ENCODE measurements around the gene TPK1.

TPK1 gene

DNA sequence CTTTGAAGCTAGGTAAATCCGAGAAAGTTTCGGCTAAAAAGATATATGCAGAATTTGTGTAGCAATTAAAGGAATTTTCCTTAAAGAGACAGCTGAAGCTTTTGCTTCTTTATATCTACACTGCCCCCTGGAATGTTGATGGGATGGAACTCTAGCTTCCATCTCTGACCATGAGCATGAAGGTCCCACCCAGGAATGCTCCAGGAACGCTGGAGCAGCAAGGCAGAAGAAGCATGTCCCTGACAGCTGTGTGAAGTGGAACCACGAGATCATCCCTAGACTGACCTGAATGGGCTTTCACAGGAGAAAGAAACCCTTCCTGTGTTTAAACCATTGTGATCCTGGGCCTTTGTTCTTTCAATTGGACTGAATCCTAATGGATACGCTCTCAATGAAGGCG, 332.6 kb downstream of the TPK1 start:
- TF ChIP-seq, protein P1, sequence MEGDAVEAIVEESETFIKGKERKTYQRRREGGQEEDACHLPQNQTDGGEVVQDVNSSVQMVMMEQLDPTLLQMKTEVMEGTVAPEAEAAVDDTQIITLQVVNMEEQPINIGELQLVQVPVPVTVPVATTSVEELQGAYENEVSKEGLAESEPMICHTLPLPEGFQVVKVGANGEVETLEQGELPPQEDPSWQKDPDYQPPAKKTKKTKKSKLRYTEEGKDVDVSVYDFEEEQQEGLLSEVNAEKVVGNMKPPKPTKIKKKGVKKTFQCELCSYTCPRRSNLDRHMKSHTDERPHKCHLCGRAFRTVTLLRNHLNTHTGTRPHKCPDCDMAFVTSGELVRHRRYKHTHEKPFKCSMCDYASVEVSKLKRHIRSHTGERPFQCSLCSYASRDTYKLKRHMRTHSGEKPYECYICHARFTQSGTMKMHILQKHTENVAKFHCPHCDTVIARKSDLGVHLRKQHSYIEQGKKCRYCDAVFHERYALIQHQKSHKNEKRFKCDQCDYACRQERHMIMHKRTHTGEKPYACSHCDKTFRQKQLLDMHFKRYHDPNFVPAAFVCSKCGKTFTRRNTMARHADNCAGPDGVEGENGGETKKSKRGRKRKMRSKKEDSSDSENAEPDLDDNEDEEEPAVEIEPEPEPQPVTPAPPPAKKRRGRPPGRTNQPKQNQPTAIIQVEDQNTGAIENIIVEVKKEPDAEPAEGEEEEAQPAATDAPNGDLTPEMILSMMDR (IDR thresholded peaks at IDR 0.05; ENCODE audit: low read length, missing control alignments): no peak
- DNase-seq (ENCODE audit: low read depth): no peak

GRCh38 chr7:144500225-144500624, 335.6 kb downstream of the TPK1 start:
- TF ChIP-seq, protein P1 (IDR thresholded peaks at IDR 0.05; ENCODE audit: low read length, missing control alignments): no peak
- no peak for DNase-seq (ENCODE audit: low read depth)
- no peak overlapping the region for H3K4me3 ChIP-seq (replicated peaks; ENCODE audit: low read depth, low read length)

More for the DNA sequence above, 332.6 kb downstream of the TPK1 start:
- no peak overlapping the region for H3K4me3 ChIP-seq (replicated peaks; ENCODE audit: low read depth, low read length)

DNA sequence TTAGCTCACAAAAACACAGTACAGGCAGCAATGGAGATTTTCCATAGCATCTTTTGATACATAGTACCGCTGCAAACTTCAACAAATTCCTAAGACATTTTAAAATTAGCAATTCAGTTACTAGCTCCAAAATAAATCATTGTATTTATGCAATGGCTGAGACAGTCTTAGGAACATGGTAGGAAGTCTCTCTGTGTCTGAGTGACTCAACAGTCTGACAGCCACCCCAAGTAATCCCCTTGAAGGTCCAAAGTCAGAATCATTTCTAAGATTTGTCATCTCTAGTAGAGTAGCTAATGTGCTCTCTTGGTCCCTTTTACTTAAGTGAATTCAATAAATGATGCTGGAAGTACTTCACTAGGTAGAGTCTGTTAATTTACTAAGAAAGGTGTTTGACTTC, 338.6 kb downstream of the TPK1 start:
- DNase-seq (ENCODE audit: low read depth): no peak
- TF ChIP-seq, protein P1 (IDR thresholded peaks at IDR 0.05; ENCODE audit: low read length, missing control alignments): no peak
- no peak overlapping the region for H3K4me3 ChIP-seq (replicated peaks; ENCODE audit: low read depth, low read length)

GRCh38 chr7:144494355-144494754, 341.5 kb downstream of the TPK1 start:
- TF ChIP-seq, protein P1 (IDR thresholded peaks at IDR 0.05; ENCODE audit: low read length, missing control alignments): no peak
- no peak for DNase-seq (ENCODE audit: low read depth)
- no peak overlapping the region for H3K4me3 ChIP-seq (replicated peaks; ENCODE audit: low read depth, low read length)

DNA sequence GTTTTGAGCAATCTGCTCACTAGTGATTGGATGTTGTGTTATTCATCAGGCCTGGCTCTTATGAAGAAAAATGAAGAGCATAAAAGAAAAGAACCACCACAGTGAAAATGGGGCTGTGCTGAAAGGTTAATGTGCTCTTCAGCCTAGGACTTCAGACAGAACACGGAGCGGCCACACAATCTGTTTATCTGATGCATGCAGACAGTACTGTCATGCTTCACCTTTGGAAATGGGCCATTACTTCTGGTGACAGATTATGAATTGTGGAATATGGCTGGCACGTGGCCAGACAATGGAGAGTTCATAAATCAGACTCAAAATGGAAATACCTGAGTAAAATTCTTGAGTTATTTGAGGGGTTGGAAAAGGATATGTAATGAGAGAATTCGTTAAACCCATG, 346.3 kb downstream of the TPK1 start:
- no peak overlapping the region for H3K4me3 ChIP-seq (replicated peaks; ENCODE audit: low read depth, low read length)
- TF ChIP-seq, protein P1 (IDR thresholded peaks at IDR 0.05; ENCODE audit: low read length, missing control alignments): no peak
- no peak for DNase-seq (ENCODE audit: low read depth)

DNA sequence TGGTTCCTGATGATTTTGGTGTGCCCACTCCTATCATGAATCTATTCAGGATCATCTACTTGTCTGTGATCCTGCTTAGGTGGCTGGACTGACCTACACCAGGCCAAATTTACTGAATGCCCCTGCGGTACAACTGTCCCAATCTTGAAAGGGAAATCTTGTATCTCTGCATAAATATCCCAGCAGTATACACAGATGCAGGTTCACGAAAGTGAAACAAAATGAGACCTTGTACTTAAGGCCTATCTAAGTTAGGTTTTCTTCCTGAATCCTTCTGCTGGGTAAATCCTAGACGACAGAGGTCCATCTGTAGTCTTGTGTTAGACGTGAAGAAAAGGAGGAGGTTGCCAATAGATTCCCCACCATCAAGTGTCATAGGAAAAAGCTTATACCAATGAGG, 346.9 kb downstream of the TPK1 start:
- DNase-seq (ENCODE audit: low read depth): no peak
- H3K4me3 ChIP-seq (replicated peaks; ENCODE audit: low read depth, low read length): no peak overlapping the region

DNA sequence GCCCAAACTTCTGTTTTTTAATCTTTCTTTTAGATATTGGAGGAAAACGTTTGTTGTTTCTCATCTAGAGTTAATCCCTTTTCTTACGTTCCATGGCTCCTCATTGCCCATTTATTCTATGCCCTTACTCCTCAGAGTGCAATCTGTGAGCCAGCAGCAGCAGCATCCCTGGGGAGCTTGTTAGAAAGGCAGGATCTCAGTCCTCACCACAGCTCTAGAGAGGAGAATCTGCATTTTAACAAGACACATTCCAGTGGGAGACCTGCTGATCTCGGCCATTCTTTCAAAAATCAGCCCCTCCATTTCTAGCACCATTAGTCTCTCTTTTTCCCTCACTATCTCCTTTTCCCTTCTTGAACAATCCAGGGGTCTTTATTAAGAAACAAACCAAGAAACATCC, 348.0 kb downstream of the TPK1 start:
- DNase-seq (ENCODE audit: low read depth): no peak
- H3K4me3 ChIP-seq (replicated peaks; ENCODE audit: low read depth, low read length): no peak overlapping the region
- TF ChIP-seq, protein P1 (IDR thresholded peaks at IDR 0.05; ENCODE audit: low read length, missing control alignments): no peak

More for the DNA sequence above, 346.9 kb downstream of the TPK1 start:
- TF ChIP-seq, protein P1 (IDR thresholded peaks at IDR 0.05; ENCODE audit: low read length, missing control alignments): no peak
